OCI-LY3 (cell line): Measurements from ENCODE around the gene DLX2.

ENCODE experiments used
- H2AFZ ChIP-seq: fragments of 200-600, 300-600 bp; shearing (Covaris generic); 2 replicates; pipeline ENCODE4 v1.6.0; 2014; ENCODE audit warnings: antibody characterized with exemption, low read depth, low read length
- H3K27ac ChIP-seq: fragments of 200-600, 300-600 bp; sonication (generic); 2 replicates; pipeline ENCODE4 v1.5.1; 2014; ENCODE audit warnings: mild to moderate bottlenecking, low read length, moderate library complexity, mixed read lengths
- H3K27me3 ChIP-seq: fragments of 200-600, 300-600 bp; sonication (generic); 2 replicates; pipeline ENCODE4 v1.6.1; 2014; ENCODE audit warnings: low read depth, low read length, mixed read lengths
- H3K36me3 ChIP-seq: fragments of 200-600, 300-600 bp; sonication (generic); replicated peaks from 2 replicates; pipeline ENCODE3; 2014; ENCODE audit warnings: low read depth, low read length, mixed read lengths
- H3K4me1 ChIP-seq: fragments of 300-600, 200-600 bp; sonication (generic); 2 replicates; pipeline ENCODE4 v1.6.1; 2014; ENCODE audit warnings: low read length, mixed read lengths
- H3K4me2 ChIP-seq: fragments of 200-600, 300-600 bp; sonication (generic); 2 replicates; pipeline ENCODE4 v1.6.1; 2014; ENCODE audit warnings: low read length, mixed read lengths
- H3K4me3 ChIP-seq: fragments of 300-600, 200-600 bp; sonication (generic); 2 replicates; pipeline ENCODE4 v1.5.1; 2014; ENCODE audit warnings: antibody characterized with exemption, mild to moderate bottlenecking, low read length, moderate library complexity
- H3K79me2 ChIP-seq: fragments of 300-600, 200-600 bp; shearing (Covaris generic); 2 replicates; pipeline ENCODE4 v1.6.1; 2014; ENCODE audit warnings: mild to moderate bottlenecking, low read length, mixed read lengths
- H3K9ac ChIP-seq: fragments of 300-600, 200-600 bp; shearing (Covaris generic); 2 replicates; pipeline ENCODE4 v1.6.0; 2014; ENCODE audit warnings: mild to moderate bottlenecking, low read length, moderate library complexity
- H3K9me3 ChIP-seq: fragments of 200-600, 300-600 bp; shearing (Covaris generic); 2 replicates; pipeline ENCODE4 v1.6.1; 2014; ENCODE audit warnings: low read length, mixed read lengths; ENCODE audit not compliant: insufficient read depth
- H4K20me1 ChIP-seq: fragments of 200-600, 300-600 bp; sonication (generic); 2 replicates; pipeline ENCODE4 v1.6.1; 2016; ENCODE audit warnings: low read length, mixed read lengths; ENCODE audit not compliant: insufficient read depth
- CTCF ChIP-seq: fragments of 200-600, 300-600 bp; sonication (generic); IDR thresholded peaks from 2 replicates; pipeline ENCODE4 v1.5.1; 2014; ENCODE audit warnings: antibody characterized with exemption, low read length, low read depth
- EZH2phosphoT487 ChIP-seq: fragments of 200-600 bp; shearing (Covaris generic); IDR thresholded peaks from 2 replicates; pipeline ENCODE4 v1.6.1; 2018; ENCODE audit warnings: antibody characterized with exemption, mixed run types, low read depth

DLX2 gene

GRCh38 chr2:172049567-172050120, 53.1 kb downstream of the DLX2 start:
- Histone ChIP-seq H4K20me1 (no peaks in the 10 kb centered on the region), H3K27ac (no peak overlapping the region), H3K9me3 (no peaks in the 10 kb centered on the region), H3K36me3 (no peaks in the 10 kb centered on the region), H3K4me2 (no peak overlapping the region), H3K79me2 (no peaks in the 10 kb centered on the region), H3K4me1 (peaks cover 12% of the 10 kb centered on the region), H2AFZ (no peak overlapping the region), H3K4me3 (no peak overlapping the region), H3K27me3 (no peaks in the 10 kb centered on the region), H3K9ac (no peak overlapping the region)
- TF ChIP-seq CTCF: no peak
- TF ChIP-seq EZH2phosphoT487: no peak
